NCI-H2107 treated with DMSO at 0.1 percent for 48 hours (cell line): ENCODE results near the gene SFSWAP.
"Not testable (repeated sequence)": the region's sequence is repeated elsewhere in the genome, so short reads cannot be mapped to it uniquely, and the experiment has no call there.

Experiments
- DNase-seq: peaks from one replicate; lab custom pipeline; 2025; ENCODE audit not compliant: unreplicated experiment; lab: John Stamatoyannopoulos, UW

Gene SFSWAP

GRCh38 chr12:131710464-131711457, at the start of gene SFSWAP:
Gene SFSWAP, plus strand, starts transcription at chr12:131711090. Its CDS starts 140 bp downstream, at chr12:131711230.
- DNase-seq: peak; percentile 22

DNA sequence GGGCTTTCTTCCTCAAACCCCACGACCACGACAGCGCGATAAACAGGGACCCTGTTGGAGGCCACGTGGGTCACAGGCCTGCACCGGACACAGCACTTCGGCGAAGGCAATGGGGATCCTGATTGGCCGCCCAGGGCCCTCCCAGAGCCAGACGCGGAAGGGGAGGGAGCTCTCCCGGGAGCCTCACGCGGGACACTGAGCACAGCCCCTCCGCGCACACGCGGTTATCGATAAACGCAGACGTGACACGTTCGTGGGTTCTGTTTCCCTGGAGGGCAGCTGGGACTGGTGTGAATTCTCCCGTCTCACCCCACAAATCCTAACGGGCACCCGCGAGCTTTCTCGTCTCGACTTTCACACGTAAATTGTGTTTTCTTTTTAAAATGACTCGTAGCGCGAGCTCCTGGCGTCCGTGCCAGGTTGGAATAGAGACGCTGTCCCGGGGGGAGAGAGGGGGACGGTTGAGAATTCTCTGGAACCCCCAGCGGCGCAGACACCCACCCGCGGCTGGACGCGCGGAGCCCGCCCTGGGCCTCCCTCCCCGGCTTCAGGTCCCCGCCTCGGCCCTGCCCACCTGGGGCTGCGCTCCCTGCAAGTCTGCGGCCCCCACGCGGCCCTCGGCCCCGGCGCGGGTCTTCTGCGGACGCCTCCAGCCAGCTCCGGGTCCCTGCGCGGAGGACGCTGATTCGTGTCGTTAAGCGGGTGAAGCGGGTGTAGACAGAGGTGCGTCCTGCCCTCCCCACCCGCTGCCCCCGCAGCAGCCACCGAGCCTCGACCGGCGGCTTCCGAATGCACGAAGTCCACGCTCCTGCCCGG, 49.5 kb upstream of the SFSWAP start:
- not testable (repeated sequence) for DNase-seq

DNA sequence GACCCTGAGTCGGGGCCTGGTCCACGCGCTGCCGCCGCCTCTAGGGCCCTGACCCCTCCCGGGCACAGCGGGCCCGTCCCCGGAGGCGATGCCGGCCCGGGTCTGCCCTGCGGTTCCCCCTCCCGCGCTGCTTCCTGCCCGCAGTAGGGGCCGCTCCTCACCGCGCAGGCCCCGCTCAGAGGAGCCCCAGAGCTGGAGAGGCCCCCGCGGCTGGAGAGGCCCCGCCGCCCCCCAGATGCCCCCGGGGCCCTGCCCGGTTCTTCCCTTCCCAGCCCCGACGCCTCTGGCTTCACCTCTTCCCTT, 49.0 kb upstream of the SFSWAP start:
- DNase-seq: not testable (repeated sequence)

GRCh38 chr12:131662346-131662745, 48.5 kb upstream of the SFSWAP start:
- not testable (repeated sequence) for DNase-seq

DNA sequence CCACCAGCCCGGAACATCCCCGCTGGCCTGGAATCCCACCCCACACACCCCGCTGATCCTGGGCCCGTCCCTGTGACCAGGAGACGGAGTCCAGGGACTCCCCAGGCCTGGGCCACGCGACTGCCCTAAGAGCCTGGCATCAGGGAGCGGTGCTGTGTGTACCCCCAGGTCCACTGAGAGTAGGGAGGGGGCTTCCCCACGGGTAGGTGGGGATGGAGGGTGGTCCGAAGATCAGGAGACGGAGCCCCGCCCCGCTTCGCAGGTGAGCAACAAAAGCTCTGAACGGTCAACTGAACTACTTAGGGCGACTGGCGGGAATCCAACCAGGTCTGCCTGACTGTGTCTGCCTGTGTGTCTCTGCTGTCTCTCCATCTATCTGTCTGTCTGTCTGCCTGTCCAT, 45.2 kb upstream of the SFSWAP start:
- not testable (repeated sequence) for DNase-seq

DNA sequence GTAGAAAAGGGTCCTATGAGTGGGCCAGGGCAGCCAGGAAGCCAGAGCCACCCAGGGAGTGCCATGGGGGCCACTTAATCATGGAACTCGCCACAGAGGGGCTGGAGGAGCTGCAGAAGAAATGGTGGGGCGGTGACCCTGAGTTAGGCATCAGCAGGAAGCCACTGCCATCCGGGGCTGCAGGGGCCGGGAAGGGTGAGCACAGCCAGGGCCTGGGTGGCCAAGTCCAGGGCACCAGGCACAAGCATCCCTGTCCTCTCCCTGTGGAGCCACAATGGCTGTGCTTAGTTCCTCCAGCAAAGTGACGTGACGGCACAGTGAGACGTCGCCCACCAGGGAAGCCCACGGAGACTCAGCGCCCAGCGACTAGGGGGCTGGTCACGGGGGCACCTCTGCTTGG, 44.4 kb upstream of the SFSWAP start:
- not testable (repeated sequence) for DNase-seq

- not testable (repeated sequence) for DNase-seq
These were observed 43.8 kb upstream of the SFSWAP start for GRCh38 chr12:131666978-131667601.

- DNase-seq: no peak
These were observed 39.6 kb upstream of the SFSWAP start for GRCh38 chr12:131671276-131671675.

DNA sequence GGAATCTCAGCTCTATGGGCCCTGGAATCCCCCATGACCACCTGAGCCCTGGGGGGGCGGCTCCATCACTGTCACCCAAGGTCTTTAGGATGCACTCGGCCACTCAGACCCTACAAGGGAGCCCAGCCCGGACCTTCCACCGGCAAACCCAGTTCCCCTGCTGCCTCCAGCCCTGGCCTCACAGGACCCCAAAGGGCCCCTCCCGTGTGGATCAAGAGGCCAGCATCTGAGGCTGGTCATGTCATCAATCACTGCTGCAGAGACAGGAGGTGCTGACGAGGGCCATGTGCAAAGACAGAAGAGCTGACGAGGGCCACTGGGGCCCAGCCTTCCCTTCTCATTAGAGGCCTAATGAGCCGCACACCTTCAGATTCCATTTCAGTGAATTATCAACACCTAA, 39.0 kb upstream of the SFSWAP start:
- DNase-seq: no peak

GRCh38 chr12:131672311-131672940, 38.5 kb upstream of the SFSWAP start:
- no peak for DNase-seq

GRCh38 chr12:131672941-131673887, 37.7 kb upstream of the SFSWAP start:
- no peak for DNase-seq

GRCh38 chr12:131673888-131674257, 37.0 kb upstream of the SFSWAP start:
- DNase-seq: no peak

- no peak for DNase-seq
These were observed 36.5 kb upstream of the SFSWAP start for GRCh38 chr12:131674373-131674772.

DNA sequence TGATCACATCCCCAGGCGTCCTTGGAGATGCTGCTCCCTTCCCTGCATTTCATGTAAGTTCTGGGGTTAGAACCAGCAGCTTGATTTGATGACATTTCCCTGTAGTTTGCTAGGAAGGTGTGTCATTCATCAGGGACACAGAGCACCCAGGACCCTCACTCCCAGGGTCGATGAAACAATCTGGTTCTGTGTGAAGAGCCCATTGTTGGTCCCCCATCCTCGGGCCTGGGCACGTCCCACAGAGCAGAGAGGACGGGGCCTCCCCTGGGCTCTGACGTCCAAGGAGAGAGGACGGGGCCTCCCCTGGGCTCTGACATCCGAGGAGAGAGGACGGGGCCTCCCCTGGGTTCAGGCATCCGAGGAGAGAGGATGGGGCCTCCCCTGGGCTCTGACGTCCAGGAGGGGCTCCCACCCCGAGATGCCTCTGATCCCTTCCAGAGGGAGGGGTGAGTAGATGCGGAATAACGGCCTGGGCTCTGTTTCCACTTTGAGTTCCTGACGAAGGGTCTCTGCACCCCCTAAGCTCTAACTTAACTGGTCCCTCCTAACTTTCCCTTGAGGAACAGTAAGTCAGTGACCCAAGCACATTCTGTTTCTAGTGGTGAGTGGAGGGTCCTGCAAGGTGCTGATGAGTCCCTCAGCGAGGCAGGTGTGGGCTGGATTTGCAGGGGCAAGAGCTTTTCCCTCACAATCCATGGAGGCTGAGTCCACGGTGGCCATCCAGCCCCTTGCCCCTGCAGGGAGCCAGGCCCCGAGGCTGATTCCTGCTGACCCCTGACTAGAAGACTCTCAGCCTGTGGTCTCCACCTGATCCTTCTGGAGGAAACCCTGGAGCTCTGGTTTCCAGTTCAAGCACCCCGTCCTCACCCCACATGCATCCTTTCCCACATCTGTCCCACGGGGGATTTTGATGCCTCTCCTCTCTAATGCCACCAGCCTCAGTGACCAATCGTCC, 35.5 kb upstream of the SFSWAP start:
- no peak for DNase-seq

DNA sequence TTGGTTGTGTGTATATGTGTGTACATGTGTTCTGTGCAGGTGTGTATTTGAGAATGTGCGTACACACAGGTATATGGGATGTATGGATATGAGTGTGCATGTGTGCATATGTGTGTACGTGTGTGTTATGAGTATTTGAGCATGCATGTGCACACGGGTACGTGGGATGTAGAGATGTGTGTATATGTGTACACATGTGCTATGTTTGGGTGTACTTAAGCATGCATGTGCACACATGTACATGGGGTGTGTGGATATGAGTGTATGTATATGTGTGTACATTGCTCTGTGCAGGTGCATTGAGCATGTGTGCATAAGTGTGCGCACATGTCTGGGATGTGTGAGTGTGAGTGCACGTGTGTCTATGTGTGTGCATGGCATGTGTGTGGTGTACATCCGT, 34.3 kb upstream of the SFSWAP start:
- no peak for DNase-seq

DNA sequence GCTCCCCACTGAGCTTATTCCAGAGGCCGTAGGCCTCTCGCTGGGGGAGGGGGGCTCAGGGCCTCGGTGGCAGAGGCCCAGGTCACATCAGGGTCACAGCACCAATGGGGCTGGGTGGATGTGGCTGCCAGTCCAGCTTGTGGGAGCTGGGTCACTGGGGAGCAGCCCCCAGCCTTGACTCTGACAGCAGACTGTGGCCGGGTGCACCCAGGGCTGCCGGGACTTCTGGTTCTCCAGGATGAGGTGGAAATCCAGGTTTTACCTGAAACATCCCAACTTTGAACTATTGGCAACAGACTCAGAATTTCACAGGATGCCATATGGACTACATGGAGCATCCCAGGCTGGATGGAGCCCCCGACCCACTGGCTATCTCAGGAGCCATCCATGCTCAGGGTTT, 33.8 kb upstream of the SFSWAP start:
- DNase-seq: not testable (repeated sequence)

- no peak for DNase-seq
These were observed 33.2 kb upstream of the SFSWAP start for GRCh38 chr12:131677699-131678098.

- DNase-seq: not testable (repeated sequence)
These were observed 32.3 kb upstream of the SFSWAP start for GRCh38 chr12:131678389-131679181.
